ENCODE measurements around the gene CDT1. TPM values are rescaled to one million over a fixed set of nuclear protein-coding genes. Genes with fewer than 3 reads are reported as not detected.

Gene CDT1
- total RNA-seq, 1 donor from 2014 or later, result 79.6 TPM

GRCh38 chr16:88856828-88857727 is 53.5 kb downstream of the CDT1 start, which contains the start of the genes GALNS and TRAPPC2L:
TSS of gene GALNS (minus strand) at chr16:88856947. CDS start at chr16:88856877, 70 bp downstream.
TSS of gene TRAPPC2L (plus strand) at chr16:88857127. CDS start at chr16:88857151, 24 bp downstream.
- H3K4me3 Mint-ChIP-seq, result peak within 1 kb of the TSS; percentile 99
- peak; percentile 100 for DNase-seq (ENCODE audit: low read depth, low spot score)
- TF ChIP-seq, protein P1, sequence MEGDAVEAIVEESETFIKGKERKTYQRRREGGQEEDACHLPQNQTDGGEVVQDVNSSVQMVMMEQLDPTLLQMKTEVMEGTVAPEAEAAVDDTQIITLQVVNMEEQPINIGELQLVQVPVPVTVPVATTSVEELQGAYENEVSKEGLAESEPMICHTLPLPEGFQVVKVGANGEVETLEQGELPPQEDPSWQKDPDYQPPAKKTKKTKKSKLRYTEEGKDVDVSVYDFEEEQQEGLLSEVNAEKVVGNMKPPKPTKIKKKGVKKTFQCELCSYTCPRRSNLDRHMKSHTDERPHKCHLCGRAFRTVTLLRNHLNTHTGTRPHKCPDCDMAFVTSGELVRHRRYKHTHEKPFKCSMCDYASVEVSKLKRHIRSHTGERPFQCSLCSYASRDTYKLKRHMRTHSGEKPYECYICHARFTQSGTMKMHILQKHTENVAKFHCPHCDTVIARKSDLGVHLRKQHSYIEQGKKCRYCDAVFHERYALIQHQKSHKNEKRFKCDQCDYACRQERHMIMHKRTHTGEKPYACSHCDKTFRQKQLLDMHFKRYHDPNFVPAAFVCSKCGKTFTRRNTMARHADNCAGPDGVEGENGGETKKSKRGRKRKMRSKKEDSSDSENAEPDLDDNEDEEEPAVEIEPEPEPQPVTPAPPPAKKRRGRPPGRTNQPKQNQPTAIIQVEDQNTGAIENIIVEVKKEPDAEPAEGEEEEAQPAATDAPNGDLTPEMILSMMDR (conservative IDR thresholded peaks at IDR 0.05), result no peak
- peak within 1 kb of the TSS; percentile 94 for H3K27ac Mint-ChIP-seq (ENCODE audit: unreplicated experiment)
- H3K27me3 Mint-ChIP-seq (ENCODE audit: low read depth), result no peaks in the 10 kb centered on the region
- H3K36me3 Mint-ChIP-seq (ENCODE audit: low read depth), result no peaks in the 10 kb centered on the region
- no peaks in the 10 kb centered on the region for H3K9me3 Mint-ChIP-seq
- peaks cover 15% of the 10 kb centered on the region for H3K4me1 Mint-ChIP-seq

GRCh38 chr16:88857728-88858339 is 54.2 kb downstream of the CDT1 start:
- Mint-ChIP-seq H3K9me3 (no peaks in the 10 kb centered on the region), H3K4me3 (peak overlapping the region; percentile 99), H3K4me1 (peaks cover 11% of the 10 kb centered on the region), H3K36me3 (ENCODE audit: low read depth) (no peaks in the 10 kb centered on the region), H3K27ac (ENCODE audit: unreplicated experiment) (peak overlapping the region; percentile 94), H3K27me3 (ENCODE audit: low read depth) (no peaks in the 10 kb centered on the region)
- peak; percentile 63 for DNase-seq (ENCODE audit: low read depth, low spot score)
- TF ChIP-seq, protein P1 (conservative IDR thresholded peaks at IDR 0.05), result peak; percentile 74

Other genes starting within 250 kb of the CDT1 start
- gene ZC3H18, start 233.4 kb upstream of the CDT1 start, total RNA-seq, result 88.5 and 90.4 TPM in 2 replicates
- gene IL17C, start 165.2 kb upstream of the CDT1 start, total RNA-seq, result 0.23 TPM in 1 of 2 replicates, not detected in the other
- 22.0 and 22.3 TPM in 2 replicates for gene CYBA, start 152.7 kb upstream of the CDT1 start, total RNA-seq
- 171 and 196 TPM in 2 replicates for gene MVD, start 140.7 kb upstream of the CDT1 start, total RNA-seq
- gene SNAI3, start 117.3 kb upstream of the CDT1 start, total RNA-seq, result not detected in 2 replicates
- 30.7 and 31.3 TPM in 2 replicates for gene RNF166, start 97.4 kb upstream of the CDT1 start, total RNA-seq
- 27.4 and 32.1 TPM in 2 replicates for gene CTU2, start 97.3 kb upstream of the CDT1 start, total RNA-seq
- gene PIEZO1, start 18.6 kb upstream of the CDT1 start, total RNA-seq, result 17.8 and 20.7 TPM in 2 replicates
- gene APRT, start 8.1 kb downstream of the CDT1 start, total RNA-seq, result 114 and 116 TPM in 2 replicates
- 19.7 and 20.1 TPM in 2 replicates for gene GALNS, start 53.2 kb downstream of the CDT1 start, total RNA-seq
- 89.8 and 95.1 TPM in 2 replicates for gene TRAPPC2L, start 53.3 kb downstream of the CDT1 start, total RNA-seq
- not detected in 2 replicates for gene PABPN1L, start 62.9 kb downstream of the CDT1 start, total RNA-seq
- gene CBFA2T3, start 173.4 kb downstream of the CDT1 start, total RNA-seq, result 3.6 and 4.6 TPM in 2 replicates

All from neural crest cell (in vitro differentiated cells).